H1 (cell line): ENCODE data around the gene ABLIM1. TPM values are rescaled to one million over a fixed set of nuclear protein-coding genes. Genes with fewer than 3 reads are reported as not detected.

ENCODE experiments used
- POLR2A ChIP-seq, 2 experiments: IDR thresholded peaks; 1 replicate in 1 of 2; 2 replicates in 1 of 2; pipeline ENCODE4 v1.6.1; 2011; ENCODE audit warnings: low read depth in 2 of 2, low read length in 2 of 2, mild to moderate bottlenecking in 2 of 2; ENCODE audit errors: control extremely low read depth in 1 of 2
- polyA plus RNA-seq, 7 experiments: library from polyadenylated mRNA; depleted of rRNA in 3 of 7; stranded (reverse) in 5 of 7; unstranded in 2 of 7; fragments of >200 nt in 5 of 7; fragments of 200-250 nt in 2 of 7; gene quantifications; 1 replicate in 5 of 7; 2 replicates in 1 of 7; 4 replicates in 1 of 7; pipeline versions ENCODE4 v1.2.1 to v1.2.3, GENCODE V29; 2011 to 2013; ENCODE audit warnings: missing spikeins in 2 of 7, mixed read lengths in 2 of 7
- total RNA-seq: library from RNA; stranded (reverse); fragmentation: NEBNext Ultra II Directional; extraction: Animal tissue kit (Norgen Biotek cat#: 25700); gene quantifications from 2 replicates; pipeline ENCODE4 v1.2.1, GENCODE V29; 2021

The ABLIM1 gene
- total and polyA plus RNA-seq, 2 of the 8 experiments (the other 6 are each of a cell fraction or from before 2014, with no cell fraction given) = 51.2 to 51.7 TPM

DNA sequence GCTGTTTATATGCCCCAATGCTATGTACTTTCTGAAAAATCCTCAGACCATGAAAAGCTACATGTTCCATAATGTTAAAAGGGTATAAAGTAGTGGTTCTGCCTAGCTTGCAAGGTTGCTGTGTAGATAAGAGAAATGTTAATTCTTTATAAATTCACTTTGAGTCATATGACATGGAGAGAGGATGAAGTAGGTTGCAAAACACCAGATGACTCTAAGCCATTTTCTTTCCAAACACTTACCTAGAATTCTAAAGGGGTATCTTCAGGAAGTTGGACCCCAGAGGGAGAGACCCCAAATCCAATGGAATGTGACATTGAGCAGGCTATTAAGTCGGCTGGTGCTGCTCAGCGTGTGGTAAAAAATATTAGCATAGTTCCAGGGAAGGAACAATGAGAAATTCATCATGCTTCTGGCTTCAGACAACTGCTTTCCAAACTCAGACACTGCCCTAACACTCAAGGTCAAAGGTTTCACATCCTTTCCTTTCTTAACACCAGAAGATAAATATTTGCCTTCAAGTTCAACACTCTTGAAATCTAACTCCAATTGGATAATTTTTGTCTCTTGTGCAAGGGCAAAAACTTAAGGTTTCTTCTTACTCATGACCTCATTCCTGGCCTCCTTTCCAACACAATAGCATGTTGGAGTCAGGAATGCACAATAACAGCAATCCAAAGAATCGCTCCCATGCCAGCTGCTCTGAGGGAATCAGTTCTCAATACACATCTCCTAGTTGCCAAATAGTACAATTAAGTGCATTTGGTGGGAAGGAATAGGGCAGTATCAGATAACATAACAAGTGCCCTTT lies 153.1 kb downstream of the ABLIM1 start (continued):
- no peak for TF ChIP-seq POLR2A (IDR thresholded peaks at IDR 0.05; ENCODE audit: control extremely low read depth in 1 of 2, low read depth in 2 of 2, low read length in 2 of 2)
- TF ChIP-seq, all 59 proteins: peak for 0
